Fibroblast of lung (primary cell): Measurements from ENCODE around the gene LAMC3.

Source experiments
- CTCF ChIP-seq, 2 donors: IDR thresholded peaks in 1 of 2; conservative IDR thresholded peaks in 1 of 2; 1 replicate in 1 of 2; 2 replicates in 1 of 2; pipeline ENCODE4 v1.5.1; 2011 to 2012; ENCODE audit warnings: low read length in 2 of 2, control low read depth in 1 of 2, inconsistent platforms in 1 of 2, low read depth in 1 of 2, mild to moderate bottlenecking in 1 of 2
- EZH2 ChIP-seq: IDR thresholded peaks from 2 replicates; pipeline ENCODE4 v1.5.1; 2012; ENCODE audit warnings: low read length, control low read depth, mild to moderate bottlenecking; ENCODE audit errors: missing control alignments

- TF ChIP-seq EZH2 (no peak), CTCF (conservative IDR thresholded peaks at IDR 0.05 in 1 of 2, IDR thresholded peaks at IDR 0.05 in 1 of 2; ENCODE audit: low read depth in 1 of 2, low read length in 2 of 2) (no peak)
Measured at GRCh38 chr9:130962418-130963316, 46.3 kb upstream of the LAMC3 start.
